Lower lobe of right lung (tissue), 2 donors: ENCODE measurements around the gene ZNF536. TPM values are rescaled to one million over a fixed set of nuclear protein-coding genes. Genes with fewer than 3 reads are reported as not detected.

Experiments
- ATAC-seq, 2 donors: fragments of 200-7000 bp; cut with Tn5 transposase; one replicate each; pipeline ENCODE4 v1.9.1; 2020 to 2022; ENCODE audit warnings: mild to moderate bottlenecking in 2 of 2, moderate library complexity in 2 of 2
- DNase-seq: peaks from one replicate; pipeline ENCODE4 v3.0.0-alpha.2; 2020
- H3K27ac ChIP-seq: fragments of 200-600 bp; one replicate; pipeline ENCODE4 v1.8.0; 2022
- H3K27me3 ChIP-seq: fragments of 200-600 bp; one replicate; pipeline ENCODE4 v1.8.0; 2022; ENCODE audit warnings: low read depth
- H3K36me3 ChIP-seq: fragments of 200-600 bp; one replicate; pipeline ENCODE4 v1.8.0; 2022; ENCODE audit warnings: mild to moderate bottlenecking
- H3K4me1 ChIP-seq: fragments of 200-600 bp; one replicate; pipeline ENCODE4 v1.8.0; 2022
- H3K4me3 ChIP-seq: fragments of 200-600 bp; one replicate; pipeline ENCODE4 v1.8.0; 2022; ENCODE audit warnings: mild to moderate bottlenecking
- H3K9me3 ChIP-seq: fragments of 200-600 bp; one replicate; pipeline ENCODE4 v1.8.0; 2022
- CTCF ChIP-seq: fragments of 200-600 bp; IDR thresholded peaks from one replicate; pipeline ENCODE4 v1.8.0; 2022; ENCODE audit warnings: antibody characterized with exemption, mild to moderate bottlenecking
- intact Hi-C: fragments of 100-400 bp; cut with DNase I; formaldehyde crosslinking; loops from one replicate; pipeline ENCODE4 v1.11.0; 2022
- total RNA-seq: library from RNA; stranded (reverse); fragmentation: NEBNext Ultra II Directional; extraction: Animal tissue kit (Norgen Biotek cat#: 25700); gene quantifications from one replicate; pipeline ENCODE4 v1.2.1, GENCODE V29; 2021
- donor health status: DM: no; HTN: yes; CAD: no; lungs with severe emphysema.

ZNF536 gene
- total RNA-seq, 1 donor from 2014 or later: 0.12 TPM

GRCh38 chr19:30434797-30435594 is 62.8 kb downstream of the ZNF536 start:
- no peaks in the 10 kb centered on the region for H3K9me3 ChIP-seq
- TF ChIP-seq CTCF: no peak
- DNase-seq: no peak
- no peaks in the 10 kb centered on the region for H3K4me1 ChIP-seq
- intact Hi-C loops: no loop called here
- no peak overlapping the region for H3K4me3 ChIP-seq
- no peaks in the 10 kb centered on the region for H3K27me3 ChIP-seq
- no peak for ATAC-seq
- no peak overlapping the region for H3K27ac ChIP-seq
- H3K36me3 ChIP-seq: no peaks in the 10 kb centered on the region

GRCh38 chr19:30437869-30438268 is 65.7 kb downstream of the ZNF536 start:
- DNase-seq (no peak), ATAC-seq (no peak)
- H3K4me3 ChIP-seq: no peak overlapping the region
- no peaks in the 10 kb centered on the region for H3K27me3 ChIP-seq
- H3K9me3 ChIP-seq: no peaks in the 10 kb centered on the region
- H3K27ac ChIP-seq: no peak overlapping the region
- no peaks in the 10 kb centered on the region for H3K36me3 ChIP-seq
- TF ChIP-seq CTCF: no peak
- intact Hi-C loops: no loop called here
- H3K4me1 ChIP-seq: no peaks in the 10 kb centered on the region

- no peaks in the 10 kb centered on the region for H3K36me3 ChIP-seq
- DNase-seq (no peak), ATAC-seq (no peak)
- no peaks in the 10 kb centered on the region for H3K4me1 ChIP-seq
- intact Hi-C loops: no loop called here
- TF ChIP-seq CTCF: no peak
- no peak overlapping the region for H3K4me3 ChIP-seq
- no peaks in the 10 kb centered on the region for H3K27me3 ChIP-seq
- H3K27ac ChIP-seq: no peak overlapping the region
- no peaks in the 10 kb centered on the region for H3K9me3 ChIP-seq
Observed at GRCh38 chr19:30439310-30439709, 67.1 kb downstream of the ZNF536 start.

- intact Hi-C loops: no loop called here
Observed at GRCh38 chr19:30441011-30441410, 68.8 kb downstream of the ZNF536 start.

GRCh38 chr19:30442674-30443073 is 70.5 kb downstream of the ZNF536 start:
- no peak overlapping the region for H3K27ac ChIP-seq
- no peak for TF ChIP-seq CTCF
- no peaks in the 10 kb centered on the region for H3K9me3 ChIP-seq
- no peak for ATAC-seq
- intact Hi-C loops: no loop called here
- H3K4me3 ChIP-seq: no peak overlapping the region
- no peaks in the 10 kb centered on the region for H3K4me1 ChIP-seq
- H3K36me3 ChIP-seq: no peaks in the 10 kb centered on the region
- H3K27me3 ChIP-seq: no peaks in the 10 kb centered on the region
- no peak for DNase-seq

More at GRCh38 chr19:30441011-30441410, 68.8 kb downstream of the ZNF536 start:
- H3K27me3 ChIP-seq: no peaks in the 10 kb centered on the region
- no peak overlapping the region for H3K27ac ChIP-seq
- TF ChIP-seq CTCF: no peak
- no peak overlapping the region for H3K4me3 ChIP-seq
- no peak for DNase-seq
- no peaks in the 10 kb centered on the region for H3K9me3 ChIP-seq
- ATAC-seq: no peak
- no peaks in the 10 kb centered on the region for H3K36me3 ChIP-seq
- no peaks in the 10 kb centered on the region for H3K4me1 ChIP-seq
